Measurements from ENCODE around the gene PRKCB. TPM values are rescaled to one million over a fixed set of nuclear protein-coding genes. Genes with fewer than 3 reads are reported as not detected.

Gene PRKCB
- under 0.01 TPM in 1 of 2 replicates, not detected in the other for total RNA-seq (2014; rRNA removed; shearing (Covaris generic))

DNA sequence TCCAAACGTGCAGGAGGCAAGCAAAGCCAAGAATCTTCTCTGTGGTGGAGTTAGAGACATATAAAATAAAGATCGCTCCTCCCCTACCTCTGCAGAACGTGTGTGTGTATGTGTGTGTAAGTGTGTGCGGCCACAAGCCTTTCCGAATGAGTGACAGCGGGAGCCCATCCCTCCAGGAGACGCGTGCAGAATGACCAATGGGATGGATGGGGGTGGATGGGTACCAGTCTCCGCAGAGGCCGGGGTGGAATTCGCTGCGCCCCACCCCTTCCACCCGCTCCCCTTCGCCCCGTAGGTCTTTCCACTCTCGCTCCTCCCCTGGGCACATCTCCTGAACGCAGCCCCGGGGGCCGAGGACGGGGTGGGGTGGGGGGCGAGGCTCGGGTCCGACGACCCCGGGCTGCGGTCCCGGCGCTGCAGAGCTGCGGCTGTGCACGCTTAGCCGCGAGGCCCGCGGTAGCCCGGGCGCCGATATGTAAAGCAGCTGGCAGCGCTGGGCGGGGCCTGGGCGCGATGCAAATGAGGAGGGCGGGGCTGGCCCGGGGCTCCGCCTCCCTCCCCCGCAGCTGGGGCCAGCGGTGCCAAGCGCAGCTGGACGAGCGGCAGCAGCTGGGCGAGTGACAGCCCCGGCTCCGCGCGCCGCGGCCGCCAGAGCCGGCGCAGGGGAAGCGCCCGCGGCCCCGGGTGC is at the start of gene PRKCB:
TSS of gene PRKCB (plus strand) at position 594 of the 688 bp plus-strand sequence.
- DNase-seq (ENCODE audit: low spot score) = no peak

DNA sequence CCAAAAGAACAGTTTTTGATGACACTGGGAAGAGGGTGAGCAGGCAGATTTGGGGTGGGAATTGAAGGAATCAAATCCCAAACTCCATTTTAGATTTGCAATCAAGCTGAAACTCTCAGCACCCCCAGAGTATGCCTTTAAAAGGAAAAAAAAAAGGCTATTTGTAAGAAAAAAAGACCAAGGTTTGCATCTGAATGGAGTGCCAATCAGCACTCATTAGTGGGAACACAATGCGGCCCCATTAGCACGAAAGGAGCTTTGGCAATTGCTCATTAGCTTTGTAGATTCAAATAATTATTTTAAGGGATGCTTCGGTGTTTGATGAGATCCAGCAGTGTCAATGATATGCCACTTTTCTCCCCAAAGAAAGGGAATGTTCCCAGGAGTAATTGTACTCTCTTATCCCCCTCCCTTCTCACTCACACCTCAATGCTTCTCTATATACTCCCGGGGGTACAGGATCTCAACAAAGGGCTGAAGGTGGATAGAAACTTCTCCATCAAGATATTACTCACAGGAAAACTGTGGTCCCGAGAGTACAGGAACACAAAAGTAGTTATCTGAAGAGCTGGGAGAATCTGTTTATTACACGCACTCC is 48.7 kb upstream of the PRKCB start:
- no peak for DNase-seq (ENCODE audit: low spot score)

DNA sequence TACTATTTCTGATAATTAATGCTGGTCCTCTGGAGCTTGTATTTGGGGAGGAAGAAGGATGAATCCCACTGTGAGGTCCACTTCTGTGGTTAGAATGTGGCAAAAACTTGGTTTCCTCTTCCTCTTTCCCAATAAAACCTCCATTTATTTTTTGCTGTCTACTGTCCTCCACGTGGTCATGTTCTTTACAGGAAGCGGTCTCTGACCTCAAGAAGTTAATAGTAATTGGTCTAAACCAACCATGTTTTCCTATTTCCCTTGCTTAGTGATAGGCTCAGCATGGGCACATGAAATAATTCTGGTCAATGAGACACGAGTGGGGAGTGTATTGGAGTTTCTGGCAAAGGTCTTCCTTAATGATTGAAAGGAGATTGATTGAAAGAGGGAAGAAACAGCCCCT is 47.1 kb upstream of the PRKCB start:
- no peak for DNase-seq (ENCODE audit: low spot score)

DNA sequence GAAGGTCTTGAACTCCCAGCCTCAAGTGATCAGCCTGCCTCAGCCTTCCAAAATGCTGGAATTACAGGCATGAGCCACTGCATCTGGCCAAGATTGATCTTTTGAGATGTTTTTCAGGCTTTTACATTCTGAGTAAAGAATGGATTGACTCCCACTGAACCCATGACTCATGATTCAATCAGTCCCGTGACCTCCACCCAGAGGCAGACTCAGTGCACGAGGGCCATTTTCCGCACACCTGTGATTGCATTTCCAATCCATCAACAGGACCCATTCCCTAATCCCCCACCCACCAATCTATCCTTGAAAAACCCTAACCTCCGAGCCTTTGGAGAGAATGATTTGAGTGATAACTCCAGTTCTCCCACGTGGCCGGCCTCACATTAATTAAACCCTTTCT is 40.4 kb upstream of the PRKCB start:
- no peak for DNase-seq (ENCODE audit: low spot score)

DNA sequence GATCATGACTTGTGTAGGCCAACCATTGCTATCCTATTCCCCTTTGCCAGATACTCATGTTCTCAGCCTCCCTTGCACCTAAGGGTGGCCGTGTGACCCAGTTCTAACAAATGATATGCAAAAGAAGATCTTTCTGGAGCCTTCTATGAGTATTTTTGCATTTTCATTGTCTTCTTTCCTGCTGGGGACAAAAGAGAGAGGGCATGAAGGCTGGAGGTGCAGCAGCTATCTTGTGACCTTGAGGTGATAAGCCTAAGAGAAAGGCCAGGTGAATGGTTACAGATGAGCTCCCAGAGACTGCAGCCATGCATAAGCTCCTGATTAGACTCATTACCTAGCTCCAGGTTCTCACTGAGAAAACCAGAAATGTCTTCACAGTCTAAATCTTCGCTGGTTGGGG is 38.8 kb upstream of the PRKCB start:
- no peak for DNase-seq (ENCODE audit: low spot score)

DNA sequence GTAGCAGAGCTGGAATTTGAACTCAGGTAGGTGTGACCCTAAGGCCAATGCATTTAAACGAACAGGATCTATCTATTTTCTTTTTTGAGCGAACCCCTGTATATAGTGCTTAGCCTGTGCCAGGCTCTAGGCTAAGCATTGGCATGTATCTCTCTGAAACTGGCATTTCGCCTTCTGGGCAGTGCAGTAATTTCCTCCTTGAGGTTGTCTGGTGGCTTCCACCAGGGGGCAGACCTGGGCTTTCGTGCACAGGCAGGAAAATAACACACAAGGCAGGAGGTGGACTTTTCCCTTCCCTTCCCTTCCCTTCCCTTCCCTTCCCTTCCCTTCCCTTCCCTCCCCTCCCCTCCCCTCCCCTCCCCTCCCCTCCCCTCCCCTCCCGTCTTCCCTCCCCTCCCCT is 34.4 kb upstream of the PRKCB start:
- peak; percentile 67 for DNase-seq (ENCODE audit: low spot score)

DNA sequence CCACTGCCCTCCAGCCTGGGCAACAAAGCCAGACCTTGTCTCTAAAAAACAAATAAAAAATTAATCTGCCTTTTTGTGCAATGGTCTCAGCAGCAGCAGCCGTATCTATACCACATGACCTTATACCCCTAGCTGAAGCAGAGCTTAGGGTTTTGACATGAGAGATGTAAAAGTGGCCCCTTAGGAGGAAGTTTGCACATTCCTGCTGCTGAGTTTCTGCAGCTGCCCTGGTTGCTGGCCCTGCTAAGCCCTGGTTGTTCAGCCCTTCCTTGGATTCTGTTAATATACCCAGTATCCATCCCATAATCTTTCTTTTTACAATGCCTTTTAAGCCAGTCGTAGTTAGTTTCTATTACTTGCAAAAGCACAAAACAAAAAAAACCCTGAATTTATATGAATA is 33.0 kb upstream of the PRKCB start:
- DNase-seq (ENCODE audit: low spot score) = no peak

DNA sequence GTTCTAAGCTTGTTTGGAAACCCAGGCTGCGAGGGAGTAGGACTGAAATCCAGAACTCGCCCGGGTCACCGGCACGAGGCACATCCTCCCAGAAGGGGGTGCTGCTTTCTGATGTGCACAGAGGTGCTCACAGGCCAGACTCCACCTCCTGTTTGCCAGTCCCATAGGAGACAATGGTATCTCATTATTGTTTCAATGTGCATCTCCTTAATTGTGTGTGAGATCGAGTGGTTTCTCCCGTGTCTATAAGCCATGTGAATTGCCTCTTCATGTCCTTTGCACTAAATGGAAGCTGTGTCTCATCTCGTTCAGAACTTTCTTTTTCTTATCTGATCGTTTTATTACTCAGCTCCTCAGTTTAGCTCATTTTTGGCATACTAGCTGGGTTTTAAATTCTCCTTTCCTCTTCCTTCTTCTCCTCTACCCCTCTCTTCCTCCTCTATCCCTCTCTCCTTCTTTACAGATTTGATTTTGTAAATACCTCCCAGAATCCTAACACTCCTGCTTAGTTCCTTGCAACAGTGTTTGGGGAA is 32.1 kb upstream of the PRKCB start:
- peak; percentile 44 for DNase-seq (ENCODE audit: low spot score)

DNA sequence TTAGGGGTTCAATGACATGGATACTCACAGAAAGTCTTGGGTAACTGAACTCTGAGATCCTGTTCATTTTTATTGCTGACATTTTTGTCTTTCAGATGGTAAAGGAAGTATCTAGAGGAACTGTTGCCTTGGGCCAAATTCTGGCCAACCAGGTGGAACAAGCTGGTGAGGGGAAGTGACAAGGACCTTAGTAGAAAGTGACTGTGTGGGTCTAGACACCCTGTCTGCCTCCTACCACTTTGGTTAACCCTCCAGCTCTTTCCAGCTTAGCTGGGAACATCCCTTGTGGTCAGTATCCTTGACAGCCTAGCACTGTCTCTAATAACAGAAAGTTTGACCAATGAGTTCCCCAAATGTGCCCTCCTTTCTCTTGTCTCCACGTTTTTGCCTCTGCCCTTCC is 28.8 kb upstream of the PRKCB start:
- DNase-seq (ENCODE audit: low spot score) = no peak

DNA sequence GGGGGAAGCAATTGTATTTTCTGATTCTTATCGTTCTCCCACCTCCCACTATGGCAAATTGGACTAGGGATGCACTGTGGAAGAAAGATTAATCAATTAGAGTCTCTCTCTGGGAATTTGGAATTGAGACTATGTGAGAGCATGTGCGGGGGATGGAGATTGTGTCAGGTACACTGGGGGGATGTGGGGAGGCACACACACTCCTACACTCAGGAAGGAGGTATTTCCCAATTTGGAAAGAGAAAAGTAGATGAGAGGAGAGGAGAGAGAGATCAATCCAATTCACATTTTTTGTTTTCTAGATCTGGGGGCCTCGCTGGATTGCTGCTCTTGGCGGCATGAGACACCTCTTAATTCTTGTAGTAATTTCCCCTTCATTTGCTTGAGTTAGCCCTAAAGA is 14.3 kb upstream of the PRKCB start:
- DNase-seq (ENCODE audit: low spot score) = no peak

DNA sequence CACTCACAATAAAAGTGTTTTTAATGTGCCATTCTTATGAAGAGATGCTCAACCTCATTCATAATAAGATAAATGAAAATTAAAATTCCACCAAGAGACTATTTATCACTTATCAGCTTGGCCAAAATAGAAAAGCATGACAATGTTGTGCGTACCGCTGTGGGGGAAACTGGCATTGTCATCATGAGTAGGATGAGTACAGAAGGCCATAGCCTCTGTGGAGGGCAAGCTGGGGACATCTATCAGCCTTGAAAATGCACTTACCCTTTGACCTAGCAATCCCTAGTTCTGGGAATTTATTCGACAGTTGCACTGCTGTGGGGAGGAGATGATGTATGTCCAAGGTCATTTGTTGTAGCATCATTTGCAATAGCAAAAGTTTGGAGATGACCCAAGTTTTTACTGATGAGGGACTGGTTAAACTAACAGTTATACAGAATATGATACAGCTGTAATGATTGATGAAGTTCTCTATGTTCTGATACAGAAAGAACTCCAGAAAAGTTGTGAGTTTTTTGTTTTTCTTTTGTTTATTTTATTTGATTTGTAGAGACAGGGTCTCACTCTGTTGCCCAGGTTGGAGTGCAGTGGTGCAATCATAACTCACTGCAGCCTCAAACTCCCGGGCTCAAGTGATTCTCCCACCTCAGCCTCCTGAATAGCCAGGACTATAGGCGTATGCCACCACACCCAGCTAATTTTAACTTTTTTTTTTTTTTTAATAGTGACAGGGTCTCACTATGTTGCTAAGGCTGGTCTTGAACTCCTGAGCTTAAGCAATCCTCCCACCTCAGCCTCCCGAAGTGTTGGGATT is 13.7 kb upstream of the PRKCB start:
- no peak for DNase-seq (ENCODE audit: low spot score)

DNA sequence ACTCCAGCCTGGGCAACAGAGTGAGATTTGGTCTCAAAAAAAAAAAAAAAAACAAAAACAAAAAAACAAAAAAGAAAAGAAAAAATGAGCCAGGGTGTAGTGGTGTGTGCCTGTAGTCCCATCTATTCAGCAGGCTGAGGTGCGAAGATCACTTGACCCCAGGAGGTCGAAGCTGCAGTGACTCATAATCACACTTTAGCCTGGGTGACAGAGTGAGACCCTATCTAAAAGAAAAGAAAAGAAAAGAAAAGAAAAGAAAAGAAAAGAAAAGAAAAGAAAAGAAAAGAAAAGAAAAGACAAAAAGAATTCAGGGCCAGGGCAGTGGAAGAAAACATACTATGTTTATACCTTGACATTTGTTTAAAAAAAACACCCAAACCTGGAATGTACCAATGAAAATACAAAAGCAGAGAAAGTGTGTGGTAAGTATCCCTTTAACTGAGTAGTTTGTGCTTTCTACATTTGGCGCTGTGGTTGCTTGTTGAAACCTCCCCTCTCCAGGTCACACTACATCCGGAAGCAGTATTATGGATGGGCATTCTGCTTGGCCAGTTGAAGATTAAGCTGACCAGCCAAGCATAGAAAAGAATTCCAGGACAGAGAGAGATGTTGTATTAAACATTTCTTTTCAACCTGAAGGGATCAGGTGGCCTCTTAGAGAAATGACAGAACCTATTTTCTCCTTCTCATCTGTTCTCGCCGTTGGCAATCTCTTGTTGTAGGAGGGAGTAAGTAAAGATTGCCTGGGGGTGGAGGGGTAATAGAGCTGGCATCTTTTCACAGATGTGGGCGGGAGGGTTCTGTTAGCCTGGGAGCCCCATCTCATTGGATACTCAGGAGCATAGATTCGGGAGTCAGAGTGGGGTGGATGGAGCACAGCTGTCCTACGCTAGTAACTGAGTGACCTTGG is 12.1 kb upstream of the PRKCB start:
- peak; percentile 6 for DNase-seq (ENCODE audit: low spot score)

DNA sequence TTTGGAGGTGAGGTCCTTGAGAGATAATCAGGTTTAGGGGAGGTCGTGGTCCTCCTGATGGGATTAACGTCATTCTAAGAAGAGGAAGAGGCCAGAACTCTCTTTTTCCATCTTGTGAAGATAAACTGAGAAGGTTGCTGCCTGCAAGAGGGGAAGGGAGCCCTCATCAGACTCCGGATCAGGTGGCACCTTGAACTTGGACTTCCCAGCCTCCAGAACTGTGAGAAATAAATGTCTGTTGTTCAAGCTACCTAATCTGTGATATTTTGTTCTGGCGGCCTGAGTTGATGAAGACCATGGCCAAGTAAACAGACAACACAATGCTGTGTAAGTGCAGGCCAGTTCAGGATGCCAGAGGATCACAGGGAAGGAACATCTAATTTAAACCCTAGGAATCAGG is 10.9 kb upstream of the PRKCB start:
- DNase-seq (ENCODE audit: low spot score) = no peak

DNA sequence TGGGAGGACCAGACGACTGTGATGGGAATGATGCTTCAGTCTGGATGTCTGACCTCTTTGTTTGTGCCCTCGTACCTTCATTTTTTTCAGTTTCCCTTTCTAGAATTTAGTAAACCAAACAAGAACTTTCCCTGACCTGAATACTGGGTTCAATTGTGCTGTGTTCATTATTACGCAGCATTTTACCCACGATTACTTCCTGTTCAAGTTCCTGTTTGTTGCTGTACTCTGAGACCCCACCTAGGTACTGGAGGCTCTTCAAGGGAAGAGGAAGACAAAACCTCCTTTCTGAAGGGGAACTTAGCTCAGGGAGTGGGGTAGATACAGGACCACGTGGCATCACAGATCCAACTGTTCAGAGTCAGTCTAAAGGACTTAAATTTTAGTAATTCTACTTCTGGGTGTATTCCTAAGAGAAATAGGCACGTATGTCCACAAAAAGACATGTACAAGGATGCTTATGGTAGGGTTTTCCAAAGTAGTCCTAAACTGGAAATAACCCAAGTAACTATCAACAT is 9.2 kb upstream of the PRKCB start:
- DNase-seq (ENCODE audit: low spot score) = no peak

DNA sequence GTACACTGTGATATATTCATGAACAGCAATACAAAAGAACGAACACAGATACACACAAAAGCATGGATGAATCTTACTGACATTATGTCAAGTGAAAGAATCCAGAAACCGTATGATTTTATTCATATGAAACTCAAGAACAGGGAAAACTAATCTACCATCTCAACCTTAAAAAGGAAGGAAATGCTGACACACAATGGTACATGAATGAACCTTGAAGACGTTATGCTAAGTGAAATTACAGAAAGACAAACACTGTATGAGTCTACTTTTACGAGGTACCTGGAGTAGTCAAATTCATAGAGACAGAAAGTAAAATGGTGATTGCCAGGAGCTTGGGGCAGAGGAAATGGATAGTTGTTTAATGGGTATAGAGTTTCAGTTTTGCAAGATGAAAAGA is 8.7 kb upstream of the PRKCB start:
- DNase-seq (ENCODE audit: low spot score) = no peak

DNA sequence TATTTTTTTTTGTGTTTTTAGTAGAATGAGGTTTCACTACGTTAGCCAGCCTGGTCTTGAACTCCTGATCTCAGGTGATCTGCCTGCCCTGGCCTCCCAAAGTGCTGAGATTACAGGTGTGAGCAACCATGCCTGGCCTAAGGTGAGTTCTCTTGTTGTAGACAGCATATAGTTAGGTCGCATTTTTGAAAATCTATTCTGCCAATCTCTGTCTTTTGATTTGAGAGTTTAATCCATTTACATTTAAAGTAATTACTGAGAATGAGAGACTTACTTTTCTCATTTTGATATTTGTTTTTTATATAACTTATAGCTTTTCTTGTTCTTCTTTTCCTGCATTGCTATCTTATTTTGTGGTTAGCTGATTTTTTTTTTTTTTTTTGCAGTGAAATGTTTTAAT is 6.3 kb upstream of the PRKCB start:
- no peak for DNase-seq (ENCODE audit: low spot score)

DNA sequence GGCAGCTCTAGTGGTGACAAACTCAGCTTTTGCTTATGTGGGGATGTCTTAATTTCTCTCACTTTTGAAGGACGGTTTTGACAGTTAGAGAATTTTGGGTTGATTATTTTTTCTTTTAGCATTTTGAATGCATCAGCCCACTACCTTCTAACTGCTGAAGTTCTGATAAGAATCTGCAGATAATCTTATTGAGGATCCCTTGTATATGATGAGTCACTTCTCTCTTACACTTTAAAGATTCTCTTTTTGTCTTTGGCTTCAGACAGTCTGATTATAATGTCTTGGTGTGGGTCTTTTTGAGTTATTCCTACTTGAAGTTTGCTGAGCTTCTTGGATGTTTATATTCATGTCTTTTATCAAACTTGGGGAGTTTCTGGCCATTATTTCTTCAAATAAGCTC is 5.5 kb upstream of the PRKCB start:
- DNase-seq (ENCODE audit: low spot score) = no peak

DNA sequence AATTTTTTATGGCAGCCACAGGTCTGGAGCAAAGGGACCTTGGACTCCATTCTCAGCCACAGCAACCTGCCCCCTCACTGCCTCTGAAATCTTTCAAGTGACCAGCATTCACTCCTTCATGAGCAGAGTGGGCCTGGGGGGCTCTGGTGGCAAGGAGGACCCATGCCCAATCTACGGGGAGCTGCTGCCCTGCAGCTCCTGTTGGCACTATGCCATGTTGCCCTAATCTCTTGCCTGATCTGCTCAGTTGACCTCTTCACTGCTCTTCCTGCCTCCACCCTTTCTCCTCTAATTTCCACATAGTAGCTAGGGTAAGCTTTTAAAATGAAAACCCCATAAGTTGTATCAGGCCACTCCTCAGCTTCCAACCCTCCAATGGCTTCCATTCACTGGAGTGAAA is 2.9 kb upstream of the PRKCB start:
- DNase-seq (ENCODE audit: low spot score) = no peak

DNA sequence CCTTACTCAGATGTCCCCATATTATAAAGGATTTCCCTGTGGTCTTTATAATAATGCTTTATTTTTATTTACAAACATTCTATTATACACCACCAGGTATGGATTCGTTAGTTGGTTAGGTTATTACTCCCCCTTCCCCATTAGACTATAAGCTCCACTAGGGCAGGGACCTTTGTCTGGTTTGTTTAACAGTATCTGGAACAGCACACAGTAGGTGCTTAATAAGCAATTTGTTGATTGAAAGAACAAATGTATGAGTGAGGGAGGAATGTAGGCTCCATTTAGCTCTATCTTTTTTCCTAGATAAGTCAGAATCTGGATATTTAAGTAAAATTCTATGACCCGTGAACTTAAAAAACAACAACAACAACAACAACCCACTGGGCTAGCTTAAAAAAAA is 2.3 kb upstream of the PRKCB start:
- DNase-seq (ENCODE audit: low spot score) = no peak

DNA sequence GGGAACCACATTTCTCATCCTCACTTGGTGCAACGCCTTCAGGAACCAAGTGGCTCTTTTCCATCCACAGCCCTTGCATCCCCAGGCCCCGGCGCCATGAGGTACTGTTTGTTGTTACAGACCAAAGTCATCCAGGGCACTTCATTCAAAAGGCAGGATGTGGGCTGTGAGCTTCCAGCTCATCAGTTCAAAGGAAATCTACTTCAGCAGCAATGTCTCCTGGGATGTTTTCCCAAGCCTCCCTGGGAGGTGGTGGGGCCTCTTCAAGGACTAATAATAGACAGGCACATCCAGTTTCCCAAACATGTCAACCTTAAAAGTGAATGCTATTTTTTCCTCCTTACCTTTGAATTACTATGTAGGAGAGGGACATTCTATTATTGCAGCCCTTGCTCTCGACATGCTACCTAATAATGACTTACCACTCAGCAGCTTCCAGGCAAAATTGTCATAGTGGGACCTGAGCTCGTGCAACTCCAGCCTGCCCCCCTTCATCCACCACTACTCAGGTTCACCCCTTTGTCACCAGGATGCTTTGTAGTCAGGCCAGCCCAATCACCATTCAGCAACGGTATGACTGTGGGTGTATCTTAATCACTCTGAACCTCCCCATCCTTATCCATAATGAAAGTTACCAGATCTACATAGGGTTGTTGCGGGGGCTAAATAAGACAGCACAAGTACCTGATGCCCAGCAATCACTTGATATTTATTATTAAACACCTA is 1.7 kb upstream of the PRKCB start:
- no peak for DNase-seq (ENCODE audit: low spot score)

DNA sequence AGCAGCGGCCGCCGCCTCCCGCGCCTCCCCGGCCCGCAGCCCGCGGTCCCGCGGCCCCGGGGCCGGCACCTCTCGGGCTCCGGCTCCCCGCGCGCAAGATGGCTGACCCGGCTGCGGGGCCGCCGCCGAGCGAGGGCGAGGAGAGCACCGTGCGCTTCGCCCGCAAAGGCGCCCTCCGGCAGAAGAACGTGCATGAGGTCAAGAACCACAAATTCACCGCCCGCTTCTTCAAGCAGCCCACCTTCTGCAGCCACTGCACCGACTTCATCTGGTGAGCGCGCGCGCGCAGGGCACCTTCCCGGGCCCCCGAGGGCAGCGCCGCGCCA is 258 bp downstream of the PRKCB start:
- no peak for DNase-seq (ENCODE audit: low spot score)
